ENCODE measurements around the gene FDPS.
A peak's percentile ranks its signal among the peaks of the same experiment; 100 is the strongest.

FDPS gene

DNA sequence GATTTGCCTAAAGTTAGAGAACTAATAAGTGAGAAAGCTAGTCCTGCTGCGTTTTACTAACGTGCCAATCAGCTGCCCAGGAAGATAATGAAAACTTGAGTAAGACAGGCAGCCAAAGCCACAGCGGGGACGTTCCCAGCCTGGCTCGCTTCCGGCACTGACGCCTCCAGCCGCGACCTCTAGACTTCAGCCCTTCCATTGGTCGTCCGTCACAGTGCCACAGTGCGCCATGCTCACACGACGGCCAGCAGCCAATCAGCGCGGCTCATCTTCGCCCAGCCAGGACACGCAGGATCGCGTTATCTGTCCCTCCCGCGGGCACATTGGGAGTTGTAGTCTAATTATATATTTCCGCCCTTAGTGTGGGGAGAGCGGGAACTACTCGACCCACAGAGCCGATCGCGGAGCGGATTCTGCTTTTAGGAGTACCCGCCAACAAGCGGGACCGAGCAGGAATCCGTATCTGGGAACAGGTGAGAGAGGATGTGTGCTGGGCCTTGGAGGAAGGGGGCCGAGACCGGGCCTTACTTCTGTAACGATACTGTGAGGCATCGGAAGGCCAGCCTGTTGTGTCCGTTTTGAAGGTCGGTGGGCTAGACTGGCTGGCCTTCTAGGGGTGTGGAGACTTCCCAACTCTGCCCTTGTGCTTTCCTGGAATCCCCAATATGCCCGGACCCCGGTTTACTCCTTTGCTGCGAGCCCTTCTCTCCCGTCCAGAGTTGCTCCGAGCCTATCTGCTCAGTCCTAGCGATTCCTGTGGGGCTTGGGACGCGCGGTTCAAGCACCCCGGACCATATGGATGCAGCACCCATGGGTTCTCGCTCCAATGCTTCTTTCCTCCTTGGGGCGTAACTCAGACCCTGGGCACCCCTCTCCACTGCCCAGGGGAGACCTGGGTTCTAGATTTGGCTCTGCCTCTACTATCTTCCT is at the start of gene FDPS:
Gene FDPS (plus strand): TSS at position 374 of the 930 bp plus-strand sequence. CDS start 924 bp downstream, outside the sequence.
- DNase-seq (ENCODE audit: low read depth) = peak; percentile 91

- DNase-seq (ENCODE audit: low read depth) = no peak
Observed at GRCh38 chr1:155260276-155260675, 48.4 kb upstream of the FDPS start.

DNA sequence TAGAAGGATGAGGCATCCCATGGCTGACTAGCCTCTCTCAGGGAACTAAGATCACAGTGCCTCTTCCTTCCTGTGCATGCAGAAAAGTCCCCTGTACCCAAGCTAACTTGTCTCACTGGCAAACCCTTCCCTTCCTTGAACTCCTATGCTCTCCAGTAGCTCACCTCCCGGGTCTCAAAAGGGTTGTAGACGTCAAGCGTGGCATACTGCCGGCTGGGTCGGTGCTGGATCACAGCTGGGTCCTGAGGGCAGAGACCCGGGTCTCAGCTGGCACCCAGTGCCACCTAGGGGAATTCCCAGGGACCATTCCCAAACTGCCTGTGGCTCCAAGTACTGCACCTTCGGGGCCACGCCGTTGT is 47.2 kb upstream of the FDPS start:
- DNase-seq (ENCODE audit: low read depth) = no peak

GRCh38 chr1:155261852-155262673 is 46.6 kb upstream of the FDPS start, which contains the start of gene SCAMP3:
SCAMP3 (minus strand) TSS chr1:155262360; CDS start chr1:155262151, 209 bp downstream.
- peak; percentile 79 for DNase-seq (ENCODE audit: low read depth)

- DNase-seq (ENCODE audit: low read depth) = no peak
Observed at GRCh38 chr1:155263067-155263466, 45.6 kb upstream of the FDPS start.

DNA sequence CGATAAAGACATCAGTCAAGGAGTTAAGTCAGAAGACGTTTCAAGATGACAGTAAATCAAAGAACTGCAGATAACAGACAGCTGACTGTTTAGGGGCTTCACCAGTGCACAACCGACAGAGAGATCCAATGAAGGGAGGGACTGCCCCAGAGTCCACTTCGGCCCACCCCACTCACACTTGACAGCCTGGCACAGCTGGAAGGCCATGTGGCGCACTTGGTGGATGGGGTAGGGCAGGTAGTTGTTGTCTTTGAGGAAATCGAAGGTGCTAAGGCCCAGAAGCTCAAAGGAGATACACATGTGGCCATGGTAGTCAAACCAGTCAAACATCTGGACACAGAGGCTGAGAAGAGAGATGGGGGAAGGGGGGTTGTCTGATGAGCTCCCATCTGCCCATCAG is 42.1 kb upstream of the FDPS start:
- DNase-seq (ENCODE audit: low read depth) = no peak

GRCh38 chr1:155267373-155267772 is 41.3 kb upstream of the FDPS start:
- DNase-seq (ENCODE audit: low read depth) = no peak

- no peak for DNase-seq (ENCODE audit: low read depth)
Observed at GRCh38 chr1:155268630-155269029, 40.0 kb upstream of the FDPS start.

DNA sequence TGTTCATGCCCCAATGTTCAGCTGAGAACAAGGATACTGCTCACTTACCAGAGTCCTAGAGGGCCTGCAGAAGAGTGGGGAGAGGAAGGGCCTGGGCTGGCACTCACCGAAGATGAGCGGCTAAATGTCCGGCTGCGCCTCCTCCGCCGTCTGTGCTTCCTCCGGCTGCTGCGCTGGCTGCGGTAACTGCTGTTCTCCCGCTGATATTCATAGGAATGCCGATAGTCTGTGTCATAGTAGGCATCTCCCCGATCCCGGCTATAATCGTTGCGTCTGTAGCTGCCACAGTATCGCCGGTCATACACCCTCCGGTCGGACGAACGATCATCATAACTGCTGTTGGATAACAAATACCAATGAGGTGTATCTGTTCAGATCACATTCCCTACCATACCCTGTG is 39.3 kb upstream of the FDPS start:
- DNase-seq (ENCODE audit: low read depth) = no peak

- no peak for DNase-seq (ENCODE audit: low read depth)
Observed at GRCh38 chr1:155272466-155273342, 36.0 kb upstream of the FDPS start.

- peak; percentile 93 for DNase-seq (ENCODE audit: low read depth)
Observed at GRCh38 chr1:155273343-155274245, 35.1 kb upstream of the FDPS start, which contains the start of gene CLK2. CLK2 (minus strand) TSS chr1:155273504; CDS start chr1:155270977, 2,527 bp downstream.

- peak; percentile 93 for DNase-seq (ENCODE audit: low read depth)
Observed at GRCh38 chr1:155277070-155277901, 31.4 kb upstream of the FDPS start, which contains the start of gene HCN3. HCN3 (plus strand) TSS chr1:155277463; CDS start chr1:155277591, 128 bp downstream.

DNA sequence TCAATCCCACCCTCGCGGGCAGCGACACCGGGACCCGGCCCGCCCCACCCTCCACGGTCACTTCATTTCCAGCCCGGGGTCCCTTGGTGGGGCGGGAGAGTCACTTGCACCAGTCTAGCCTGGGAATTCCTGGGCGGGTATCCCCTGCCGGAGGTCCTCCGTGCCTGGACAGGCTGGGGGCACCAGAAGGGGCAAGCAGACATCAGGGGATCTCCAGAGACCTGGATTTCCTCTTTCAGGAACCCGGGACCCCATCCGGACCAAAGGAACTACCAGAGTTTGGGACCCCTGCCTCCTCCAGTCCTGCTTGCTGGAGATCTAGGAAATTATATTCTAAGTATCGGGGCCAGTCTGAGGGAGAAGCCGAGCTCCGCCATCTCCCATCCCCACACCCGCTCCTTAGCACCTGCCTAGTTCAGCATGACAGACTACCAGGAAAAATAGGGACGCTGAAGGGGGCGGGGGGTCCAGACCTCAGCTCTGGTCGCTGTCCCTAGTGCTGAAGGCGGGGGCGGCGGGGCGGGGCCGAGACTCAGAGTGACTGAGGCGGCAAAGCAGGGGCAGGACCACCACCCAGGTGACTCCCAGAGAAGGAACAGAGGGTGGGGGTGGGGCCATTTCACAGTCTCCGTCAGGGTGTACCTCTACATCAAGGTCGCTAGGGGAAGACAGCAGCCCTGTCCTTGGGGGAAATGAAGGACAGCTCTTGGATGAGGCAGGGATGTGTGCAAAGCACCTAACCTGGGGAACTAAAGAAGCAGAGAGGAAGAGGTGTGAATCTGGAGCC is 30.6 kb upstream of the FDPS start:
- peak; percentile 48 for DNase-seq (ENCODE audit: low read depth)

DNA sequence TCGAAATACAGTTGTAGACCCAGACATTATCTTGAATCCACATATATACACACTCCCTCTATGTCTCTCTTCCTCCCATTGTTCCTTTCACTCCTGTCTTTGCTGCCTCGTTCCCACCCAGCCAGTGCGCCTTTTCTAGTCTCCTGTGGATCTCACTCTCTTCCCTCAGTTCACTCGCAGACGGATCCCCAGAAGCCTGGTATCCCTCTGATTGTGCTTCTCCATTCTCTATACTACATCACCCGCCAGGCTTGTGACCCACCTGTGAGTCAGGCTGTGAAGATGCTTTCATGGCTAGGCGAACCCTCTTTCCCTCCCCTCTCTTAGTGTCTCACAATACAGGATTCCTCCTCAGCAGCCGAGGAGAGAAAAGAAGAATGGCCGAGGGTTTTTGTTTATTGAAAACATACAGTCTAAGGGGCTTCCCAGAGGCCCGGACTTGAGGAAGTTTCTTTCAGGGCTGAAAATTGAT is 29.9 kb upstream of the FDPS start:
- no peak for DNase-seq (ENCODE audit: low read depth)

DNA sequence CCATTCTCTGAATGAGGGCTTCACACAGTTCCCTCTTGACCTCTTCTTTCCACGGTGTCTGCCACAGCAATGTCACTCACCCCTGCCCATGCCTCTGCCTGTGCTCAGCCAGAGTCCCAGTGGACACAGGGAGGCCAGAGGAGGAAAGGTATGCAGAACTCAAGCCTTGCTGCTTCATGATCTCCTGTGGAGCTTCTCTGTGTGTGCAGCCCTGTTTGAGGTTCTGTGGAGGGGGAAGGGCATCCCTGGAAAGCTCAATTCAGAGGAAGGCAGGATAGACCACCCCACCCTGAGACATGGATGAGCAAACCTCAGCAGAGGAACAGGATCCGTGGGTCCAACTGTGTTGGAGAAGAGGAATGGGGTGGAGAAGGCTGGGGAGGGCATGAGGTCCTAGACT is 29.4 kb upstream of the FDPS start:
- no peak for DNase-seq (ENCODE audit: low read depth)

DNA sequence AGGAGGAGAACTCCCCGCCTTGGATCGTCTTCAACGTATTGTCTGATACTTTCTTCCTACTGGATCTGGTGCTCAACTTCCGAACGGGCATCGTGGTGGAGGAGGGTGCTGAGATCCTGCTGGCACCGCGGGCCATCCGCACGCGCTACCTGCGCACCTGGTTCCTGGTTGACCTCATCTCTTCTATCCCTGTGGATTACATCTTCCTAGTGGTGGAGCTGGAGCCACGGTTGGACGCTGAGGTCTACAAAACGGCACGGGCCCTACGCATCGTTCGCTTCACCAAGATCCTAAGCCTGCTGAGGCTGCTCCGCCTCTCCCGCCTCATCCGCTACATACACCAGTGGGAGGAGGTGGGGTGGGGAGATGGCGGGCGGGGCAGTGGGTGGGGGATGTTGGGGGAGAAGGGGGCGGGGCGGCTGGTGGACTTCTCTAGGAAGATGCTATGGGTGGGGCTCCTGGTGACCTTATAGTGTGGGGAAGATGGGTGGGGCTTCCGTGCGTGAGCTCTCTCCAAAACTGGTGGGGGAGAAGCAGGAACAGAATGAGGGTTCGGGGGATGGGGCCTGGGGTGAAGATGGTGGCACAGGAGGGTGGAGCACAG is 26.1 kb upstream of the FDPS start:
- no peak for DNase-seq (ENCODE audit: low read depth)

GRCh38 chr1:155284476-155284875 is 24.2 kb upstream of the FDPS start:
- DNase-seq (ENCODE audit: low read depth) = no peak

DNA sequence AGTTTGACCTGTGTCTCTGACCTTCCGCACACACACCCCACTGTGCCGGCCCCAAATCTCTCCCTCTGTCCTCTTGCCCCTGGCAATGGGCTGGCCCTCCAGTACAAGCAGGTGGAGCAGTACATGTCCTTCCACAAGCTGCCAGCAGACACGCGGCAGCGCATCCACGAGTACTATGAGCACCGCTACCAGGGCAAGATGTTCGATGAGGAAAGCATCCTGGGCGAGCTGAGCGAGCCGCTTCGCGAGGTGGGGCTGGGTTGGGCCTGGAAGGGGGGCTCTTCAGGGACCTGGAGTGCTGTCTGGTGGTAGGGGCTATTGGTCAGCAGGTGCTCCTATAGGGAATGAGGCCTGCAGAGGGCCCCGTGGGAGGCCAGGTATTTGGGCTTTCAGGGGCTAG is 23.6 kb upstream of the FDPS start:
- no peak for DNase-seq (ENCODE audit: low read depth)
